HG02798 (cell line): ENCODE data around the gene PCDHGA2.
A peak's percentile ranks its signal among the peaks of the same experiment; 100 is the strongest.
"Not testable (repeated sequence)": the region's sequence is repeated elsewhere in the genome, so short reads cannot be mapped to it uniquely, and the experiment has no call there.

Source experiments
- ATAC-seq: cut with Tn5 transposase; IDR thresholded peaks from one replicate; pipeline ENCODE4 v1.9.1; 2021; ENCODE audit warnings: mild to moderate bottlenecking; ENCODE audit not compliant: unreplicated experiment, poor library complexity

The PCDHGA2 gene

DNA sequence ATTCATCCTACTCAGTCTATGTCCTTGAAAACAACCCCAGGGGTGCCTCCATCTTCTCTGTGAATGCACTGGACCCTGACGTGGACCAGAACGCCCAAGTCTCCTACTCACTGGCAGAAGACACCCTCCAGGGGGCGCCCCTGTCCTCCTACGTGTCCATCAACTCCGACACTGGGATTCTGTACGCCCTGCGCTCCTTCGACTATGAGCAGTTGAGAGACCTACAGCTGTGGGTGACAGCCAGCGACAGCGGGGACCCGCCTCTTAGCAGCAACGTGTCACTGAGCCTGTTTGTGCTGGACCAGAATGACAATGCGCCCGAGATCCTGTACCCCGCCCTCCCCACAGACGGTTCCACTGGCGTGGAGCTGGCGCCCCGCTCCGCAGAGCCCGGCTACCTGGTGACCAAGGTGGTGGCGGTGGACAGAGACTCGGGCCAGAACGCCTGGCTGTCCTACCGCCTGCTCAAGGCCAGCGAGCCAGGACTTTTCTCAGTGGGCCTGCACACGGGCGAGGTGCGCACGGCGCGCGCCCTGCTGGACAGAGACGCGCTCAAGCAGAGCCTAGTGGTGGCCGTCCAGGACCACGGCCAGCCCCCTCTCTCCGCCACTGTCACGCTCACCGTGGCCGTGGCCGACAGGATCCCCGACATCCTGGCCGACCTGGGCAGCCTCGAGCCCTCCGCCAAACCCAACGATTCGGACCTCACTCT lies 37.0 kb downstream of the PCDHGA2 start:
- not testable (repeated sequence) for ATAC-seq

DNA sequence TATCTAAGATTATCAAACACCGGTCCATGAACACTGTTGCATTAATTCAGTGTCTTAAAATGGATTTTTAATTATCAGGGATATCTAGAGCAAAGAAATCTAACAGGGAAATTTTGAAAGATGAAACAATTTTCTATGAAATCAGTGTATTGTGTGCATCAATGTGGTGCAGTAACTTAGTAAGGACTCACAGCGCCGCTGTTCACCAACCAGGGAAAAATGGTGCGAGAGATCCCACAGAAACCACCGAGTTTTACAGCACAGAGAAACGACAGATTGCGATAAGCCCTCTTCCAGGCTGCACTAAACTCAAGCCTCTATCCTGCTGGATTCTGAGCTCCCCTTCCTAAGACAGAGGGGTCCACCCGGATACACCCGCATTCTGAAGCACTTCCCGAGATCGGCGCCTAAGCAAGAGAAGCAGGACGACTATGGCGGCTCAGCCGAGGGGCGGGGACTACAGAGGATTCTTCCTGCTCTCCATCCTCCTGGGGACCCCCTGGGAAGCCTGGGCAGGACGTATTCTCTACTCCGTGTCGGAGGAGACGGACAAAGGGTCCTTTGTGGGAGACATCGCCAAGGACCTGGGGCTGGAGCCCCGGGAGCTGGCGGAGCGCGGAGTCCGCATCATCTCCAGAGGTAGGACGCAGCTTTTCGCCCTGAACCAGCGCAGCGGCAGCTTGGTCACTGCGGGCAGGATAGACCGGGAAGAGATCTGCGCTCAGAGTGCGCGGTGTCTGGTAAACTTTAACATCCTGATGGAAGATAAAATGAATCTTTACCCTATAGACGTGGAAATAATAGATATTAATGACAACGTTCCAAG lies 44.1 kb downstream of the PCDHGA2 start, which contains the start of gene PCDHGA7:
Gene PCDHGA7 (plus strand): TSS at position 274 of the 826 bp plus-strand sequence. CDS start 158 bp downstream, at position 432.
- peak; percentile 52 for ATAC-seq

DNA sequence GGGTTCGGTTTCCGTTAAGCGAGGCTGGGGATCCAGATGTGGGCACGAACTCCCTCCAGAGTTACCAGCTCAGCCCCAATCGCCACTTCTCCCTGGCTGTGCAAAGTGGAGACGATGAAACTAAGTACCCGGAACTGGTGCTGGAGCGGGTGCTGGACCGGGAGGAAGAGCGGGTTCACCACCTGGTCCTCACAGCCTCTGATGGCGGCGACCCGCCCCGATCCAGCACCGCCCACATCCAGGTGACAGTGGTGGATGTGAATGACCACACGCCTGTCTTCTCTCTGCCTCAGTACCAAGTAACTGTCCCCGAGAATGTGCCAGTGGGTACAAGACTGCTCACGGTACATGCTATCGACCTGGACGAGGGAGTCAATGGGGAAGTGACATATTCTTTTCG lies 44.8 kb downstream of the PCDHGA2 start:
- ATAC-seq, result no peak

DNA sequence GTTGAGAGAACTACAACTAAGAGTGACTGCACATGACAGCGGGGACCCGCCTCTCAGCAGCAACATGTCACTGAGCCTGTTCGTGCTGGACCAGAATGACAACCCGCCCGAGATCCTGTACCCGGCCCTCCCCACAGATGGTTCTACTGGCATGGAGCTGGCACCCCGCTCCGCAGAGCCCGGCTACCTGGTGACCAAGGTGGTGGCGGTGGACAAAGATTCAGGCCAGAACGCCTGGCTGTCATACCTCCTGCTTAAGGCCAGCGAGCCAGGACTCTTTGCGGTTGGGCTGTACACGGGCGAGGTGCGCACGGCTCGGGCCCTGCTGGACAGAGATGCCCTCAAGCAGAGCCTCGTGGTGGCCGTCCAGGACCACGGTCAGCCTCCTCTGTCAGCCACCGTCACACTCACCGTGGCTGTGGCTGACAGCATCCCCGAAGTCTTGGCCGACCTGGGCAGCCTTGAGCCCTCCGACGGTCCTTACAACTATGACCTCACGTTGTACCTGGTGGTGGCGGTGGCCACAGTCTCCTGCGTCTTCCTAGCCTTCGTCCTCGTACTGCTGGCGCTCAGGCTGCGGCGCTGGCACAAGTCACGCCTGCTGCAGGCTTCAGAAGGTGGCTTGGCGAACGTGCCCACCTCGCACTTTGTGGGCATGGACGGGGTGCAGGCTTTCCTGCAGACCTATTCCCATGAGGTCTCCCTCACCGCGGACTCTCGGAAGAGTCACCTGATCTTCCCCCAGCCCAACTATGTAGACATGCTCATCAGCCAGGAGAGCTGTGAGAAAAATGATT lies 46.1 kb downstream of the PCDHGA2 start:
- no peak for ATAC-seq

DNA sequence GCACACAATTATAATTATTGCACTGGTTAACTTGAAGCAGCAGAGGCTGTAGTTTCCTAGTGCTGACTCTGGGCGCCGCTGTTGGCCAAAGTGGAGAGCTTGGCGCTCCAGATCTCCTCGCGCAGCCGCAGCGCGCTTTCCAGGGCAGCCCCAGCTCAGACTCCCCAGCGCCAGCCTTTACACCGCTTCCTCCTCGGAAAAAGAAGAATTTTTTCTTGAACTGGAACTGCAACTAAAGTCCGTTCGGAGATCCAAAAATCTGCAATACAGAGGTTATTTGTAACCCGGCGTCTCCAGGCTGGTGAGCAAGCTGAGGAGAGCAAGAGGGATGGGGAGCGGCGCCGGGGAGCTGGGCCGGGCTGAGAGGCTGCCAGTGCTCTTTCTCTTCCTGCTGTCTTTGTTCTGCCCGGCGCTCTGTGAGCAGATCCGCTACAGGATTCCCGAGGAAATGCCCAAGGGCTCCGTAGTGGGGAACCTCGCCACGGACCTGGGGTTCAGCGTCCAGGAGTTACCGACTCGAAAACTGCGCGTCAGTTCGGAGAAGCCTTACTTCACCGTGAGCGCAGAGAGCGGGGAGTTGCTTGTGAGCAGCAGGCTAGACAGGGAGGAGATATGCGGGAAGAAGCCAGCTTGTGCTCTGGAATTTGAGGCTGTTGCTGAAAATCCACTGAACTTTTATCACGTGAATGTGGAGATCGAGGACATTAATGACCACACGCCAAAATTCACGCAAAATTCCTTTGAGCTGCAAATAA lies 49.2 kb downstream of the PCDHGA2 start, which contains the start of gene PCDHGB4:
Gene PCDHGB4 (plus strand): TSS at position 142 of the 755 bp plus-strand sequence. CDS start 187 bp downstream, at position 329.
- peak; percentile 88 for ATAC-seq

DNA sequence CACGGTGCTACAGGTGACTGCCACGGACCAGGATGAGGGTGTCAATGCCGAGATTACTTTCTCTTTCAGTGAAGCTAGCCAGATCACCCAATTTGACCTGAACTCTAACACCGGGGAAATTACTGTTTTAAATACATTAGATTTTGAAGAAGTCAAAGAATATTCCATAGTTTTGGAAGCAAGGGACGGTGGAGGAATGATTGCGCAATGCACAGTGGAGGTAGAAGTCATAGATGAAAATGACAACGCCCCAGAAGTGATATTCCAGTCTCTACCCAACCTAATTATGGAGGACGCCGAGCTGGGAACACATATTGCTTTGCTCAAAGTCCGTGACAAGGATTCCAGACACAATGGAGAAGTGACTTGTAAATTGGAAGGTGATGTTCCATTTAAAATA lies 50.1 kb downstream of the PCDHGA2 start:
- ATAC-seq, result no peak

DNA sequence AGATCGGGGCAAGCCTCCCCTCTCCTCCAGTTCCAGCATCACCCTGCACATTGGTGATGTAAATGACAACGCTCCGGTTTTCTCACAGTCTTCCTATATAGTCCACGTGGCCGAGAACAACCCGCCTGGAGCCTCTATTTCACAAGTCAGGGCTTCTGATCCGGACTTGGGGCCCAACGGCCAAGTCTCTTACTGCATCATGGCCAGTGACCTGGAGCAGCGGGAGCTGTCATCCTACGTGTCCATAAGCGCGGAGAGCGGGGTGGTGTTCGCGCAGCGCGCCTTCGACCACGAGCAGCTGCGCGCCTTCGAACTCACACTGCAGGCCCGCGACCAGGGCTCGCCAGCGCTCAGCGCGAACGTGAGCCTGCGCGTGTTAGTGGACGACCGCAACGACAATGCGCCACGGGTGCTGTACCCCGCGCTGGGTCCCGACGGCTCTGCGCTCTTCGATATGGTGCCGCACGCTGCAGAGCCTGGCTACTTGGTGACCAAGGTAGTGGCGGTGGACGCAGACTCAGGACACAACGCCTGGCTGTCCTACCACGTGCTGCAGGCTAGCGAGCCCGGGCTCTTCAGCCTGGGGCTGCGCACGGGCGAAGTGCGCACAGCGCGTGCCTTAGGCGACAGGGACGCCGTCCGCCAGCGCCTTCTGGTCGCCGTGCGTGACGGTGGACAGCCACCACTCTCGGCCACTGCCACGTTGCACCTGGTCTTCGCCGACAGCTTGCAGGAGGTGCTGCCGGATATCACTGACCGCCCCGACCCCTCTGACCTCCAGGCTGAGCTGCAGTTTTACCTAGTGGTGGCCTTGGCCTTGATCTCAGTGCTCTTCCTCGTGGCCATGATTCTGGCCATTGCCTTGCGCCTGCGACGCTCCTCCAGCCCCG lies 50.8 kb downstream of the PCDHGA2 start:
- ATAC-seq, result no peak

DNA sequence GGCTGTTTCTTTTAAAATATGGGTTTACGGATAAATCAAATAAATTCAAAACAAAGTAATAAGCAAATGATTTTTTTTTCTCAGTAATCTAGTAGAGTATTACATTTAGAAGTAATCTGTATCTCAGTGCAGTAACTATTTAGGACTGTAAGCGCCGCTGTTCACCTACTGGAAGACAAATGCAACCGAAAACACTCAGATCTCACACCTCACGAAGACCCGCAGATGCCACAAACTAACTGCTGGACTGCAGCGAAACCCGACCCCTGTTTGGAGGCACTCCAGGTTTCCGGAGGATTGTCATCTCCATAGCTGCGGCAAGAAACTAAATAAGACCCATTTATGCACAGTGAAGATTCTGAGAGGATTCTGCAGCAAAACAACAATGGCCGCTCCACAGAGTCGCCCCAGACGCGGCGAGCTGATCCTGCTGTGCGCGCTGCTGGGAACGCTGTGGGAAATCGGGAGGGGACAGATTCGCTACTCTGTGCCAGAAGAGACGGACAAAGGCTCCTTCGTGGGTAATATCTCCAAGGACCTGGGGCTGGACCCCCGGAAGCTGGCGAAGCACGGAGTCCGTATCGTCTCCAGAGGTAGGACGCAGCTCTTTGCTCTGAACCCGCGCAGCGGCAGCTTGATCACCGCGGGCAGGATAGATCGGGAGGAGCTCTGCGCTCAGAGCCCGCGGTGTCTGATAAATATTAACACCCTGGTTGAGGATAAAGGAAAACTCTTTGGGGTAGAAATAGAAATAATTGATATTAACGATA lies 54.1 kb downstream of the PCDHGA2 start, which contains the start of gene PCDHGA8:
Gene PCDHGA8 (plus strand): TSS at position 205 of the 770 bp plus-strand sequence. CDS start 181 bp downstream, at position 386.
- ATAC-seq, result no peak
